ENCODE data around the gene ANKS1B. TPM values are rescaled to one million over a fixed set of nuclear protein-coding genes. Genes with fewer than 3 reads are reported as not detected.

Gene ANKS1B
- total and polyA plus RNA-seq, 2 of the 4 experiments (the other 2 are of a cell fraction) = 0.17 to 0.18 TPM

DNA sequence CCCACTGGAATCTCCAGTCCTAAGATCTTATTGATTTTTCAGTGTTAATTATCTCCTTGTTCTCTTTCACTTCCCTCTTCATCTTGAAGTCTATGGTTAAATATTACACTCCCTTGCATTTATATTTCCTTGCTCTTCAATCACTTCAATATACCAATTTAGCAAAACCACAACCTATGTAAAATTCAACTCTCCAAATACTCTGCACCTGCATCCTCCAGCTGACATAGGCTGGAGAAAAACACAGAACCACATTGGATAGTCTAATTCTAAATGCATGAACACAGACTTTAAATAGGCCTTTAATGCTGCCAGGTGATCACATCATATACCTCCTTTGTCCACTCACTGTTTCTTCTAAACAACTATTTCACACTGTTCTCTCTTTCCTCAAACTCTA lies 591.0 kb downstream of the ANKS1B start:
- ATAC-seq (ENCODE audit: low read depth) (no peak), DNase-seq (no peak)
- H4K91ac ChIP-seq (ENCODE audit: insufficient read depth, low read depth, low read length) = no peak overlapping the region
- H2BK120ac ChIP-seq (ENCODE audit: low read depth, low read length) = no peak overlapping the region
- POLR2A ChIA-PET (ENCODE audit: unreplicated experiment) = no interaction called here
- no peaks in the 10 kb centered on the region for H3K9me1 ChIP-seq (ENCODE audit: insufficient read depth, low read length)
- no peak overlapping the region for H2AFZ ChIP-seq (replicated peaks; ENCODE audit: low read length, poor library complexity)
- no peak overlapping the region for H2BK15ac ChIP-seq (ENCODE audit: low read depth, low read length)
- no peaks in the 10 kb centered on the region for H3K4me1 ChIP-seq (ENCODE audit: control insufficient read depth, insufficient read depth, low read length)
- no peaks in the 10 kb centered on the region for H4K20me1 ChIP-seq (ENCODE audit: insufficient read depth, low read length)
- no peak overlapping the region for H3K18ac ChIP-seq (ENCODE audit: low read depth, low read length)
- intact Hi-C loops (cut with micrococcal nuclease) = no loop called here
- no peak overlapping the region for H3K23ac ChIP-seq (ENCODE audit: low read depth, low read length)
- TF ChIP-seq RFX5 (IDR thresholded peaks at IDR 0.05; ENCODE audit: low read depth, low read length) = no peak
- no peak for TF ChIP-seq NFE2L2 (IDR thresholded peaks at IDR 0.05; ENCODE audit: low read depth, low read length)
- TF ChIP-seq POLR2A (IDR thresholded peaks at IDR 0.05; ENCODE audit: low read depth, low read length) = no peak
- no peak for TF ChIP-seq BHLHE40 (IDR thresholded peaks at IDR 0.05; ENCODE audit: low read depth, low read length)
- no peak for TF ChIP-seq CHD1 (IDR thresholded peaks at IDR 0.05; ENCODE audit: low read depth, low read length)
- no peak for TF ChIP-seq CEBPB (IDR thresholded peaks at IDR 0.05; ENCODE audit: low read depth, low read length)
- TF ChIP-seq RCOR1 (IDR thresholded peaks at IDR 0.05; ENCODE audit: insufficient replicate concordance, low read length) = no peak
- TF ChIP-seq CTCF (conservative IDR thresholded peaks at IDR 0.05; ENCODE audit: low read depth, low read length) = no peak
- TF ChIP-seq RAD21 (IDR thresholded peaks at IDR 0.05; ENCODE audit: low read length) = no peak
- no peak for TF ChIP-seq SMC3 (IDR thresholded peaks at IDR 0.05; ENCODE audit: low read depth, low read length)
- no peak for TF ChIP-seq MAZ (IDR thresholded peaks at IDR 0.05; ENCODE audit: borderline replicate concordance, low read depth, low read length)
- TF ChIP-seq MAFK (IDR thresholded peaks at IDR 0.05; ENCODE audit: low read depth, low read length) = no peak
- no peak for TF ChIP-seq ELK1 (IDR thresholded peaks at IDR 0.05; ENCODE audit: borderline replicate concordance, low read depth, low read length)
- TF ChIP-seq USF2 (IDR thresholded peaks at IDR 0.05; ENCODE audit: low read depth, low read length) = no peak
- H3K27me3 ChIP-seq (ENCODE audit: control insufficient read depth, insufficient read depth, low read length) = no peaks in the 10 kb centered on the region
- CTCF ChIA-PET = no interaction called here
- H4K5ac ChIP-seq (ENCODE audit: low read depth, low read length) = no peak overlapping the region
- H2AK9ac ChIP-seq (replicated peaks; ENCODE audit: low read depth, low read length, poor library complexity) = no peak overlapping the region
- no TSS peak for BruUV-seq (replicated peaks)
- no peak overlapping the region for H2BK5ac ChIP-seq (ENCODE audit: low read depth, low read length, poor library complexity, severe bottlenecking)
- no peak overlapping the region for H3K4ac ChIP-seq (ENCODE audit: low read depth, low read length)
- no peak overlapping the region for H3K56ac ChIP-seq (ENCODE audit: extremely low read depth, insufficient read depth, low read length)
- H3K4me2 ChIP-seq (ENCODE audit: low read depth, low read length) = no peak overlapping the region
- no peak overlapping the region for H2BK20ac ChIP-seq (ENCODE audit: low read depth, low read length)
- no peak overlapping the region for H3K4me3 ChIP-seq (ENCODE audit: insufficient read depth, low read depth, low read length)
- H3K79me1 ChIP-seq (ENCODE audit: low read depth in 1 of 2, low read length in 2 of 2) = no peaks in the 10 kb centered on the region
- H3K9me3 ChIP-seq (ENCODE audit: control insufficient read depth, insufficient read depth, low read length) = peaks cover 4% of the 10 kb centered on the region; the same call in 1 of the 2 replicates
- H3K27ac ChIP-seq (ENCODE audit: insufficient read depth, low read length) = no peak overlapping the region
- dilution Hi-C loops (cut with HindIII; ENCODE audit: low sequenced_read_pairs, unreplicated experiment) = no loop called here
- in situ Hi-C loops (cut with MboI; ENCODE audit: low sequenced_read_pairs) = no loop called here
- H4K8ac ChIP-seq (ENCODE audit: low read depth in 2 of 2, low read length in 2 of 2) = no peak overlapping the region
- no peak overlapping the region for H3K14ac ChIP-seq (replicated peaks; ENCODE audit: low read depth, low read length)
- H3K9ac ChIP-seq (ENCODE audit: low read depth, low read length) = no peak overlapping the region
- H3K36me3 ChIP-seq (ENCODE audit: control insufficient read depth, insufficient read depth, low read length) = no peaks in the 10 kb centered on the region
- H2AK5ac ChIP-seq (ENCODE audit: low read depth, low read length) = no peak overlapping the region

Data from IMR-90 (cell line).